ENCODE results near the gene PTHLH.

The PTHLH gene

DNA sequence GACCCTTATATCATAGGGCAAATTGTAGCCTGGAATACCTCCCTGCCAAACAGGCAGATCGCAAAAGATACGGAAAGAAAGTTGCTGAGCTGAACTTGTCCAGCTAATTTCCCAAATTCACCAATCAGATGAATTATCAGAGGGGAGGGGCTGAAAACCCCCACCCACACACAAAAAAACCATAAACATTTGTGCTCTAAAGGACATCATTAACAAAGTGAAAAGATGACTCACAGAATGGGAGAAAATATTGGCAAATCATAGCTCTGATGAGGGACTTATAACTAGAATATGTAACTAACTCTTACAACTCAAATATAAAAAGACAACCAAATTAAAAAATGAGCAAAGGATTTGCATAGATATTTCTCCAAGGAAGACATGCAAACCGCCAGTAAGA, 36.3 kb downstream of the PTHLH start:
- Histone ChIP-seq H3F3A (ENCODE audit: insufficient read depth) (0 out of 2 replicates have a peak, but pooled peaks cover 3% of the 10 kb centered on the region), H3K4me3 (ENCODE audit: insufficient read depth, low read length, poor library complexity, severe bottlenecking) (no peak overlapping the region), H3K4me2 (ENCODE audit: low read depth, low read length, poor library complexity, severe bottlenecking) (no peak overlapping the region), H3K27me3 (ENCODE audit: low read length) (no peaks in the 10 kb centered on the region), H3K27ac (ENCODE audit: low read depth, low read length) (no peak overlapping the region), H3K9me3 (ENCODE audit: insufficient read depth, low read length) (no peaks in the 10 kb centered on the region), H4K20me1 (ENCODE audit: low read depth, low read length) (no peaks in the 10 kb centered on the region), H3K79me2 (ENCODE audit: insufficient read depth, low read length) (no peaks in the 10 kb centered on the region), H3K9ac (ENCODE audit: low read length) (no peak overlapping the region), H3K36me3 (ENCODE audit: low read length) (no peaks in the 10 kb centered on the region), H2AFZ (ENCODE audit: low read depth, low read length, severe bottlenecking) (no peak overlapping the region), H3K9me2 (replicated peaks; ENCODE audit: insufficient read depth, low read length) (no peaks in the 10 kb centered on the region)
- no peak for TF ChIP-seq EZH2phosphoT487 (conservative IDR thresholded peaks at IDR 0.05; ENCODE audit: low read length)
- TF ChIP-seq, protein P1, sequence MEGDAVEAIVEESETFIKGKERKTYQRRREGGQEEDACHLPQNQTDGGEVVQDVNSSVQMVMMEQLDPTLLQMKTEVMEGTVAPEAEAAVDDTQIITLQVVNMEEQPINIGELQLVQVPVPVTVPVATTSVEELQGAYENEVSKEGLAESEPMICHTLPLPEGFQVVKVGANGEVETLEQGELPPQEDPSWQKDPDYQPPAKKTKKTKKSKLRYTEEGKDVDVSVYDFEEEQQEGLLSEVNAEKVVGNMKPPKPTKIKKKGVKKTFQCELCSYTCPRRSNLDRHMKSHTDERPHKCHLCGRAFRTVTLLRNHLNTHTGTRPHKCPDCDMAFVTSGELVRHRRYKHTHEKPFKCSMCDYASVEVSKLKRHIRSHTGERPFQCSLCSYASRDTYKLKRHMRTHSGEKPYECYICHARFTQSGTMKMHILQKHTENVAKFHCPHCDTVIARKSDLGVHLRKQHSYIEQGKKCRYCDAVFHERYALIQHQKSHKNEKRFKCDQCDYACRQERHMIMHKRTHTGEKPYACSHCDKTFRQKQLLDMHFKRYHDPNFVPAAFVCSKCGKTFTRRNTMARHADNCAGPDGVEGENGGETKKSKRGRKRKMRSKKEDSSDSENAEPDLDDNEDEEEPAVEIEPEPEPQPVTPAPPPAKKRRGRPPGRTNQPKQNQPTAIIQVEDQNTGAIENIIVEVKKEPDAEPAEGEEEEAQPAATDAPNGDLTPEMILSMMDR (IDR thresholded peaks at IDR 0.05; ENCODE audit: insufficient read depth, low read length, poor library complexity, severe bottlenecking): no peak

DNA sequence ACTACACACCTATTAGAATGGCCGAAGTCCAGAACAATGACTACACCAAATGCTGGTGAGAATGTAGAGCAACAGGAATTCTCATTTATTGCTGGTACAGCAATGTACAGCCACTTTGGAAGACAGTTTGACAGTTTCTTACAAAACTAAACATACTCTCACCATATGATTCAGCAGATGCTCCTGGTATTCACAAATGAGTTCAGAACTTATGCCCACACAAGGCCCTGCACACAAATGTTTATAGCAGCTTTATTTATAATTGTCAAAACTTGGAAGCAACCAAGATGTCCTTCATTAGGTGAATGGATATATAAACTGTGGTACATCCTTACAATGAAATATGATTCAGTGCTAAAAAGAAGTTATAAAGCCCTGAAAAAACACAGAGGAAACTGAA, 38.3 kb downstream of the PTHLH start:
- Histone ChIP-seq H3K4me2 (ENCODE audit: low read depth, low read length, poor library complexity, severe bottlenecking) (no peak overlapping the region), H4K20me1 (ENCODE audit: low read depth, low read length) (no peaks in the 10 kb centered on the region), H3K27me3 (ENCODE audit: low read length) (no peaks in the 10 kb centered on the region), H2AFZ (ENCODE audit: low read depth, low read length, severe bottlenecking) (no peak overlapping the region), H3K79me2 (ENCODE audit: insufficient read depth, low read length) (no peaks in the 10 kb centered on the region), H3K9me3 (ENCODE audit: insufficient read depth, low read length) (no peaks in the 10 kb centered on the region), H3K9ac (ENCODE audit: low read length) (no peak overlapping the region), H3K27ac (ENCODE audit: low read depth, low read length) (no peak overlapping the region), H3F3A (ENCODE audit: insufficient read depth) (0 out of 2 replicates have a peak, but pooled peaks cover 3% of the 10 kb centered on the region), H3K36me3 (ENCODE audit: low read length) (no peaks in the 10 kb centered on the region), H3K9me2 (replicated peaks; ENCODE audit: insufficient read depth, low read length) (no peaks in the 10 kb centered on the region), H3K4me3 (ENCODE audit: insufficient read depth, low read length, poor library complexity, severe bottlenecking) (no peak overlapping the region)
- TF ChIP-seq EZH2phosphoT487 (conservative IDR thresholded peaks at IDR 0.05; ENCODE audit: low read length): no peak
- TF ChIP-seq, protein P1 (IDR thresholded peaks at IDR 0.05; ENCODE audit: insufficient read depth, low read length, poor library complexity, severe bottlenecking): no peak

DNA sequence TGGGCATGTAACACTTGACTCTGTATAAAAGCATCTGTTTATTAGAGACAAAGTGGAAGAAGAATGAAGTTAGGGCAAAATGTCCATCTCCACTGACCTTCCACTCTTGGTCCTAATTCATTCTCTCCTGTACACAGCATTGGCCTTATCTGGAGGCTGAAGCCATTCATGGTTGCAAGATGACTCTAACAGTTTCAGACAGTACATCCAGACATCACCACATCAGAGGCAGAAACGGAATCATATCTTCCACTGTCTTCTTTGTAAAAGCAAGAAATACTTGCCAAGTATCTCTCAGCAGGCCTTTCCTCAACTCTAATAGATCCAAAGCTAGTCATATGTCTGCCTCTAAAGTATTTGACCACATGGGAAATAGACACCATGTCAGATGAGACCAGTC, 41.1 kb downstream of the PTHLH start:
- Histone ChIP-seq H3K9me2 (replicated peaks; ENCODE audit: insufficient read depth, low read length) (no peaks in the 10 kb centered on the region), H4K20me1 (ENCODE audit: low read depth, low read length) (no peaks in the 10 kb centered on the region), H3K27ac (ENCODE audit: low read depth, low read length) (no peak overlapping the region), H3K36me3 (ENCODE audit: low read length) (no peaks in the 10 kb centered on the region), H2AFZ (ENCODE audit: low read depth, low read length, severe bottlenecking) (no peak overlapping the region), H3K4me3 (ENCODE audit: insufficient read depth, low read length, poor library complexity, severe bottlenecking) (no peak overlapping the region), H3K27me3 (ENCODE audit: low read length) (no peaks in the 10 kb centered on the region), H3K79me2 (ENCODE audit: insufficient read depth, low read length) (no peaks in the 10 kb centered on the region), H3K4me2 (ENCODE audit: low read depth, low read length, poor library complexity, severe bottlenecking) (no peak overlapping the region), H3K9ac (ENCODE audit: low read length) (no peak overlapping the region), H3K9me3 (ENCODE audit: insufficient read depth, low read length) (no peaks in the 10 kb centered on the region), H3F3A (ENCODE audit: insufficient read depth) (no peaks in the 10 kb centered on the region)
- TF ChIP-seq, protein P1 (IDR thresholded peaks at IDR 0.05; ENCODE audit: insufficient read depth, low read length, poor library complexity, severe bottlenecking): no peak
- no peak for TF ChIP-seq EZH2phosphoT487 (conservative IDR thresholded peaks at IDR 0.05; ENCODE audit: low read length)
